Stimulated activated CD4-positive, alpha-beta T cell treated with anti-CD3 and anti-CD28 coated beads, Interleukin-4, amount 100 ng/mL, for 4 hours (primary cell): ENCODE data around the gene C11orf86.
A peak's percentile ranks its signal among the peaks of the same experiment; 100 is the strongest.
"Not testable (repeated sequence)": the region's sequence is repeated elsewhere in the genome, so short reads cannot be mapped to it uniquely, and the experiment has no call there.

Experiments used
- DNase-seq, 2 experiments: peaks; one replicate each; pipeline ENCODE4 v3.0.0-alpha.2; 2020

The C11orf86 gene

DNA sequence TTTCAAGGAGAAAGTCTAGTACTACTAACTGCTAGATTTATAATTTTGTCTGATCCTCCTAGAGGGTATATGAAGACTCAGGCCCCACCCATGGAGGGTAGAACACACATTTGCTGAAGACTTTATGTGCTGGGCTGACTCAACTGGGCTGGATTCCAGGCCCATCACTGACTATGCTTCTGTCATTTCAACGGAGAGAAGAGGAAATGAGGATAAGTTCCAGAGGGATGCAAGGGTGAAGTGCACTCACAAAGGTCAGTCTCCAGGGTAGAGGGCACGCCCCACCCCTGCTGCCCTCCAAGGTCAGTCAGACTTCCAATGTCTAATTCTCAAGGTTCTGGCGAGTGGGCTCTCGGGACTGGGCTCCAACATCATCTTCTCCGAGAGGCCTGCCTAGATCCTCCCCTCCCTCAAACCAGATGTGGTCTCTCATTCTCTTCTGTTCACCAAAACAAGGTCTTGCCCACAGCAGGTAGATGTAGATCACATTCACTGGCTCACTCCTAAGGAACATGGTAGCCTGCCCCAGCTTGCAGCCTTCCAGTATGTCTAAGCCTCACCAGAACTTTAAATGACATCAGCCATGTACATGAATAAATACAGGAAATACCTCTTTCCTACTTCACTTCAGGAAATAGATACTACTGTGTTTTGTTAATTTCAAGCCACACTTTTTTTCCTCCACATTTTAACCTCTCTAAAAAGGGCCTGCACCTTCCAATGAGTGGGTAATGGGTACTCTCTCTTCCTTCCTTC is 7.3 kb upstream of the C11orf86 start:
- no peak for DNase-seq

DNA sequence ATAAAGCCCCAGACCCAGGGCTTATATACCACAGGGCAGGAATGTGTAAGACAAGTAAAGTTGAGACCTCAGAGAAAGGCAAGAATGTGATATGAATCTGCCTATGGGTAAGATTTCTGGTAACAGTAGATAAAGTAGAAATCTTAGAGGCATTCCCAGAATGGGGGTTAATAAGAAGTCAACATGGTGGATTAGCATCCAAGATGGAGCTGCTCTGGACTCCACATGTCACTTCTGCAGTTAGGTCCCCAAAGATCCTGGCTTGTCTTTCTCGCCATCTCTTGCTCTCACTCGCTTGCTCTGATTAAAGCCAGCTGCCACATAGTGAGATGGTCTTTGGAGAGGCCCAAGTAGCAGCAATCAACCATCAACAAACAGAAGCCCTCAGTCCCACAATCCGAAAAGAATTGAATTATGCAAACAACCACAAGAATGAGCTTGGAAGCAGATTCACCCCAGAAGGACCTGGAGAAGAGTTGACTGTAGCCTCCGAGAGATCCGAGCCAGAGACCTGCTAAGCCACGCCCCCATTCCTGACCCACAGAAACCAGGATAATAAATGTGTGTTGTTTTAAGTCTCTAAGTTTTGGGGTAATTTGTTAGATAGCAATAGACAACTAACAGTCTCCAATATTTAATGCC is 5.4 kb upstream of the C11orf86 start:
- no peak for DNase-seq

DNA sequence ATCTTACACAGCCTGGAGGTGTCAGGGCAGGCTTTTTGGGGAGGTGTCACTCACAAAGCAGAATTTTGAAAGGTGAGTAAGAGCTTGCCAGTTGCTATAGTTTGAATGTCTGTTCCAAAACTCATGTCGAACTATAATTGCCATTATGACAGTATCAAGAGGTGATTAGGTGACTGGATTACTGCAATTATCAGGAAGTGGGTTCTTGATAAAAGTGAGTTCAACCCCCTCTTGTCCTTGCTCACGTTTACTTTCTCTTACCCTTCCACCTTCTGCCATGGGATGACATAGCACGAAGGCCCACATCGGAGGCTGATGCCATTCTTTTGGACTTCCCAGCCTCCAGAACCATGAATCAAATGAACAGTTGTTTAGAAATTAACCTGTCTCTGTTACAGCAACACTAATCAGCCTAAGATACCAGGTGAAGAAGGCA is 4.7 kb upstream of the C11orf86 start:
- DNase-seq = no peak

DNA sequence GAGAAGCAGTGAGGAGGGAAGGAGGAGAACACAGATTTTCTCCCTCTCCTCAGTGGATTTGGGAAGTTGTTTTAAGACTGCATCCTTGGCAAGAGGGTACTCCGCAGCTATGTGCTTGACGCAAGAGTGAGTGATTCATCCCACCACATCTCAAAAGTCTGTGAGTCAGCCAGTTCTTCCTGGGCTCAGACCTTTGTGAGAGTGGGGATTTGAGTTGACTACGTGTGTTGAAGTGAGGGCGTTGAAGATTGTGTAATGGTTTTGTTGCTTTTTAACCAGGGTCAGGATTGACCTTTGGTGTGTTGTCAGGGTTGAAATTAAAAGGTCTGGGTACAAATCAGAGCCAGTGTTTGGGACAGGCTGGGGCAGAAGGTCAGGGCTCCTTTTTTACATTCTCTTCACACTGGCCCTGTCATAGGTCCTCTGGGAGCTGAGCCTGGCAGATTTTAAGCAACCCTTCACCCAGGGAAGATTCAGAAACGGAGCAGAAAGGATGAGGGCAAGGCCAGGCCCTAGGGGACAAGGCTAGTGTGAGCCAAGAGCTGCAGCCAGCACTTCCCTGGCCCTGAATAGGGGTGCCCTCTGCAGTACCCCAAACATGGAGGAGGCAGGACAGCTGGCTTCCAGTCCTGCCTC is 4.2 kb upstream of the C11orf86 start:
- no peak for DNase-seq

DNA sequence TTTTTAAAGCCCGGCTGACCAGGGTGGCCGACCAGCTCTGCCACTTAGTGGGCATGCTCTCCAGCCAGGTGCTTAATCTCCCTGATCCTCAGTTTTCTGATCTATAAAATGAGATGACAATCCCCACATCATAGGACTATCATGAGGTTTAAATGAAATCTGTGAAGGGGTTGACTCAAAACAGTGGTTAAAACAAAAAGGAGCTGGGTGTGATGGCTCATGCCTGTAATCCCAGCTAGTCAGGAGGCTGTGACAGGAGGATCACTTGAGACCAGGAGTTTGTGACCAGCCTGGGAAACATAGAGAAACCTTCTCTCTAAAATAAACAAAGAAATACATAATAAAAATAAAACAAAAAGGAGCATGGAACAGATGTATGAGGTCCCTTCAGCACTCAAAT is 3.6 kb upstream of the C11orf86 start:
- DNase-seq = no peak

DNA sequence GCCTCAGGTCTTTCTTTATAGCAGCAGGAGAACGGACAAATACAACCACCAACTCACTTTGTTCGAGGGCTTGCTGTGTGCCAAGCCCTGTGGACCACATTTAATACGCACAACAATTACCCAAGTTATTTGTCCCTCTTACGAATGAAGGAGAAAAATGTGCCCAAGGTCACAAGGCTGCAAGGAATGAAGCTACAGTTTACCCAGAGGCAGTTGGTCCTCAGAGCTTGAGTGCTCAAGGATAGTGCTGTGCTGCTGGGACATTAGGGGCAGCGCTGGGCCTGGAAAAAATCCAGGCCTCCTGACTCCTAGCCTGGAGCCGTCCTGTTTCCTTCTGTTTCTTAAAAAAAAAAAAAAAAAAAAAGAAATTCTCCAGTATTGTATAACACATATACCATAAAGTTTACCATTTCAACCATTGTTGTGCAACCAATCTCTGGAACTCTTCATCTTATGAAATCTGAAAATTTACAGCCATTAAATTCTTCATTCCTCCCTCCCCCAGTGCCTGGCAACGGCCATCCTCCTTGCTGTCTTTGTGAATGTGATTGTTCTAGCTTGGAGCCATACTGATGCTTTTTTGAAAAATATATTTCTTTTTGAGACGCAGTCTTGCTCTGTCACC is 1.0 kb upstream of the C11orf86 start:
- no peak for DNase-seq

DNA sequence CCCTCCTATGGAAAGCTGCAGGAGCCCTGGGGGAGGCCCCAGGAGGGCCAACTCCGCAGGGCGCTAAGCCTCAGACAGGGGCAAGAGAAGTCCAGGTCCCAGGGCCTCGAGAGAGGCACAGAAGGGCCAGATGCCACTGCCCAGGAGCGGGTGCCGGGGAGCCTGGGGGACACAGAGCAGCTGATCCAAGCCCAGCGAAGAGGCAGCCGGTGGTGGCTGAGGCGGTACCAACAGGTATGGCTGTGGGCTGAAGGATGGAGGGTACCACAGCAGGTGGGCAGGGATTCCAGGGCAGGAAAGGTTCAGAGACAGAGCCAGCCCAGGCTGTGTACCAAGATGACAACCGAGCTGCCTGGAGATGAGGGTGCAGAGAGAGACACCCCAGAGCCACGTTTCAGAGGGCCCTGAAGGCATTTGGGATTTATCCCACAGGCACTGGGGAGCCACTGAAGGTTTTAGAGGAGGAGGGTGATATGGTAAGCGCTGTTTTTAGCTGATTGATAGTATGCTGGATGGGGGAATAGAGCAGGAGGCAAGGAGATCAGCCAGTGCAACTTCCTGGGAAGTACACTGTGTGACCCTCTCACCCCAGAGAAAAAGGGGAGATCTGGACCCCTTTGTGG is 412 bp downstream of the C11orf86 start:
- DNase-seq = no peak

DNA sequence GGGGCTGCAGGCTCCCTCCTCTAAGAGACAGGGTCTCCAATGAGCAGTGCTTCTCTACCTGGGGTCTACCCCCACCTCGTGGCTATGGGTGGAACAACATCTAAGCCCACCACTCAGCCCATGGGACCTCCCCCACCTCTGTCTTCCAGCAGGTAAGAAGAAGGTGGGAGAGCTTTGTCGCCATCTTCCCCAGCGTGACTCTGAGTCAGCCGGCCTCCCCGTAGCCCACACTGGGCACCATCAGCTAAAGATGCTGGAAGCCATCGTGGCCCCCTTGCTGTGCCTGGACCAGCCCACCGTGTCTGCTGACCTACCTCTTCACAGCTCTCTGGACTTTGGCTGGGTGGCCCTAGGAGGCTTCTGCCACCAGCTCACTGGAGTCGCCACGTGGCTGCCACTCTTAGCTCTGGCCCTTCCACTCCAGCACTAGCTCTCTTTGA is 944 bp downstream of the C11orf86 start:
- peak; percentile 11 to 27 for DNase-seq

DNA sequence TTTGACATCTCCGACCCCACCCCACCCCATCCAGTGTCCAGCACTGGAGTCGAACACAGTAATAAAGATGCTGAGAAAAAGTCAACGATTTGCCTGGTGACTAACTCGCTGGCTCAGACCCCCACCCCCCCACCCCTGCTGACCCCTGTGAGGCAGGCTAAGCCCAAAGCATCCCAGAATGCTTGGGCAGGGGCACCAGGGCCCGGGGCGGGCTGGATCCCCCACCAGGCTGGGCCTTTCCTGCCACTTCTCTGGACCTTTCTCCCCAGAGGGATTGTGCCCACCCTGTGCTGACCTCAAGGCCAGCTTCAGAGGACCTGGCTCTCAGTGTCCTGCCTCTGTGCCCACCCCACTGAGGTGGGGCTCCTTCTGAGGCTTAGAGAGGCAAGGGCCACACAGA is 1.8 kb downstream of the C11orf86 start:
- DNase-seq = no peak

DNA sequence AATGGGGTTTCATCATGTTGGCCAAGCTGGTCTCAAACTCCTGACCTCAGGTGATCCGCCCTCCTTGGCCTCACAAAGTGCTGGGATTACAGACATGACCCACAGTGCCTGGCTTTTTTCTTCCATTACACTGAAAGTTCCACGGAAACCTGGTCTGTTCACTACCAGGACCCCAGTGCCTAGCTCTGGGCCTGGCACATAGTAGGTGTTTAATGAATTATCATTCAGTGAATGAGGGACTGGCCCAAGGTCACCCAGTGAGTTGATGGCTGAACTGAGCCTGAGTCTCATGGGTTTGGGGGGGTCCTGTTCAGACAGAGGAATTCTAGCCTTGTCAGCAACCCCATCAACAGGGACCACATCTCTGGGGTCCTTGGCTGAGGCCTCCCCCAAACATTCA is 3.1 kb downstream of the C11orf86 start:
- no peak for DNase-seq

DNA sequence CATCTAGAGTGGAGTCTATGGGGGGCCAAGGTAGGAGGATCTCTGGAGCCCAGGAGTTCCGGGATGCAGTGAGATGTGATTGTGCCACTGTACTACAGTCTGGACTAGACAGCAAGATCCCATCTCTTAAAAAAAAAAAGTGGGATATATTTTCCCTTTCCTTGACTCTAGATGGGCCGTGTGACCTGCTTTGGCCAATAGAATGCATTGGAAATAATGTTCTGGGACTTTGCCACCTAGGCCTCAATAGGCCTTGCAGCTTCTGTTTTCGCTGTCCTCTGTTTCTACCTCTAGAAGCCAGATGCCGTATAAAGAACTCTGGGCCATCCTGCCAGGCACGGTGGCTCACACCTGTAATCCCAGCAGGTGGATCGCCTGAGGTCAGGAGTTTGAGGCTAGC is 3.6 kb downstream of the C11orf86 start:
- DNase-seq = no peak

DNA sequence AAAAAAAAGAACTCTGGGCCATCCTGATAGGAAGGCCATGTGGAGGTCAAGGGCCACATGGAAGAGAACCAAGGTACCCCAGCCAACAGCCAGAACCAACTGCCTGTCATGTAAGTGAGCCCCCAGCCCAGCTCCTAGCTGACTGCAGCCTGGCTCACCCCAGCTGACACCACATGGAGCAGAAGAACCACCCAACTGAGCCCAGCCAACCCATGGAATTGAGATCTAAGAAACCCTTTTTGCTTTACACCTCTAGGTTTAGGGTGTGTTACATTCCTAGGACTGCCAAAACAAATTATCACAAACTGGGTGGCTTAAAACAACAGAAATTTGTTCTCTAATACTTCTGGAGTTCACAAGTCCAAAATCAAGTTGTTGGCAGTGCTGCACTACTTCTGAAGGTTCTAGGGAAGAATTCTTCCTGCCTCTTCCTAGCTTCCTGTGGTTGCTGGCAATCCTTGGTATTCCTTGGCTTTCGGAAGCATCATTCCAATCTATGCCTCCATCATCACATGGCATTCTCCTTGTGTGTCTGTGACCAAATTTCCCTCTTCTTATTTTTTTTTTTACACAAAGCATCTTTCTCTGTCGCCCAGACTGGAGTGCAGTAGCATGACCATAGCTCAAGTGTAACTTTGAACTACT is 4.4 kb downstream of the C11orf86 start:
- no peak for DNase-seq

DNA sequence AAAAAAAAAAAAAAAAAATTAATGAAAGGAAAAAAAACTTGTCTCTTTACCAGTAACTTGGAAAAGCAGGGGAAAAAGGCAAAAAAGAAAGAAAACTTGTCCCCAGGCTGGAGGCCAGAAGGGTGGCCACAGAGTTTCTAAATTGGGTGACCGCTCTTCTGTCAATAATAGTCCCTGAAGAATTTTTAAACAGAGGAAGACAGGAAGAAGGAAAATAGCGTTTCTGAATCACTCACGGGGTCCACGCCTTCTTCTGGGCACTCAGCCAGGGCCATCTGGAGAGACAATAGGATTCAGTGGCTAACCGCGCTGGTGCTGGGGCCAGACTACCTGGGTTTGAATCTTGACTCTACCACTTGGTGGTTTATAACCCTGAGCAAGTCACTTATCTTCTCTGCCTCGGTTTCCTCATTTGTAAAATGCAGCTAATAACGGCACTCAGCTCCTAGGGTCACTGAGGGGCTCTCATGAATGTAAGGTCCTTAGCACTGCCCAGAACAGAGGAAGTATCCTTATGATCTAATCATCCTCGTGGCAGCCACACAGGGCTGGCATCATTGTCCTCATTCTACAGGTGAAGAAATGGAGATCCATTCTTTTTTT is 7.0 kb downstream of the C11orf86 start:
- DNase-seq = no peak

DNA sequence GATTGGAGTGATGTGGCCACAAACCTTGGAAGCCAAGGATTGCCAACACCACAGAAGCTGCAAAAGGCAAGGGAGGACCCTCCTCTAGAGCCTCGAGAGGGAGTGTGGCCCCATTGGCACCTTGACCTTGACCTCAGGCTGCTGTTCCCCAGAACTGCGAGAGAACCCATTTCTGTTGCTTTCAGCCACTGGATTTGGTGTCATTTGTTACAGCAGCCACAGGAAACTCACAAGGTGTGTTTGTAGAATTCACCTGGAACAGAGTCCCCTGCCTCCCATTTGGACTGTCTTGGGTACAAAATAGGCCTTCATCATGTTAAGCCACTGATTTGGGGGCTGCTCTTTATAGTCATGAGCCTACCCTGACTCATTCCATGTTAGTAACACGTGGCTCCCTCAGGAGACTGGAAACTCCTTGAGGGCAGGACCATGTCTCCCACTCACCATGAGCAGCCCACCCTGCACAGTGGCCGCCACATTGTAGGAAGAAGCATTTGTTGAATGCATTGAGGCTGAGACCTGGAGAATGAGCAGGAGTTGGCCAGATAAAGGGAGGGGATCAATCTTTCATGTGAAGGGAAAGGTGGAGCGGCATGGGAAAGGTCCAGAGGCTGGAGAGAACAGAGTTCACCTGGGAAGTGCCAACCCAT is 8.3 kb downstream of the C11orf86 start:
- no peak for DNase-seq

DNA sequence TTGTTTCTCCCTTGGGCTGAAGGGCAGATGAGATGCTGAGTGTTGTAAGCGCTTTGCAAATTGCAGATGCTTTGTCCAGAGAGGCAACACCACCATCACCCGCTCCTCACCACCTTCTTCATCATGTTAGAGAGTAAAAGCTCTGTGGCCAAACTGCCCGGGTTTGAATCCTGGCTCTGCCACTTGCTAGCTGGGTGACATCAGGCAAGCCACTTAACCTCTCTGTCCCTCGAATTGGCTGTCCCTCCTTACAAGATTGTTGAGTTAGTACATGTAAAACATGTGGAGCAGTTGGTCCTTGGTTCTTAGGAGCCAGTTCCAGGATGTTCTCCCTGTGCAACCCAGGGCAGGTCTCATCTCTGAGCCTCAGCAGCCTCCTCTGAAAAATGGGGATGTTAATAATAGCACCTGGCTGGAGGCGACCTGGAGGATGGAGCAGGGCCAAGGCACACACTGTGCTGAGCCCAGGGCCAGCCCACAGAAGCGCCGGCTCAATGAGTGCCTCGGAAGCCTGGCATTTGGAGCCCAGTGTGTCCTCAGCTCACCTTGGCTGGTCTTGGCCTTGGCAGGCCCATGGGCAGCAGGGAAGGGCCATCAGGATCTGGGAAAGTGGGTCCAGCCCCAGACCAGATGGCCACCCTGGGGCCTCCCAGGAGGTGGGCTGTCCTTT is 10.5 kb downstream of the C11orf86 start:
- no peak for DNase-seq

DNA sequence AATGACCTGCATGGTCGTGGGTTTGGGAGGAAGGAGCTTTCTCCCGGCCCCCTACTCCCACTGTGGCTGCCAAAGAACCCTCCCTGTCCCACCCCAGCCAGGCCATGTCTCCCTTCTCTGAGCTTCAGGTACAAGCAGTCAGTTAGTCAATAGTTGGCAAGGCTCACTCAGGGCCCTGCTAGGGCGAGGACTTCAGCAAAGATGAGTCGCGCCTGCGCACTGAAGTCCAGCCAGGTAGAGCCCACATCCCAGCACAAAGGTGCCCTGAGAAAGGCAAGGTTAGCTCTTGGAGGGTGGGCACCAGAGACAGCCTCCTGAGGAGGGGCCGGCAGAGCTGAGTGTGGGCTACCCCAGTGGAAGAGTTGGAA is 11.1 kb downstream of the C11orf86 start:
- no peak for DNase-seq

DNA sequence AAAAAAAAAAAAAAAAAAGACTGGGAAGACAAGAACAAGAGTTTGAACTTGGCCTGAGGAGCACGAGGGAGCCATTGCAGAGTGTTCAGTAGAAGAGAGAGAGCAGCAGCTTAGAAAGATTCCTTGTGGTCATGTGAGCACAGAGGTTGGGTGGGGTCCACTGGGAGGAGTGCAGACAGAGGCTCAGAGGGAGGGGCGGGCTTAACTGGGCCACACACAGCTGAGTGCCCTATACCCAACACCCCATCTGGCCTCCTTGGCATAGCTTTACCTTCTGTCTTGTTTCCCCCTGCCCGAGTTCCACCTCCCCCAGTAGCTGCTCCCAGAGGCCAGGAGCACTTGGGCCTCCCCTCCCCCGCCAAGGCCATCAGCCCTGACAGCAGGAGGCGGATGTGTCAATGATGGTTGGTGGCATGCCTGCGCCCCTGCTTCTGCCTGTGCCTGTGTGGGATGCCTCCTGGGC is 12.1 kb downstream of the C11orf86 start:
- no peak for DNase-seq

DNA sequence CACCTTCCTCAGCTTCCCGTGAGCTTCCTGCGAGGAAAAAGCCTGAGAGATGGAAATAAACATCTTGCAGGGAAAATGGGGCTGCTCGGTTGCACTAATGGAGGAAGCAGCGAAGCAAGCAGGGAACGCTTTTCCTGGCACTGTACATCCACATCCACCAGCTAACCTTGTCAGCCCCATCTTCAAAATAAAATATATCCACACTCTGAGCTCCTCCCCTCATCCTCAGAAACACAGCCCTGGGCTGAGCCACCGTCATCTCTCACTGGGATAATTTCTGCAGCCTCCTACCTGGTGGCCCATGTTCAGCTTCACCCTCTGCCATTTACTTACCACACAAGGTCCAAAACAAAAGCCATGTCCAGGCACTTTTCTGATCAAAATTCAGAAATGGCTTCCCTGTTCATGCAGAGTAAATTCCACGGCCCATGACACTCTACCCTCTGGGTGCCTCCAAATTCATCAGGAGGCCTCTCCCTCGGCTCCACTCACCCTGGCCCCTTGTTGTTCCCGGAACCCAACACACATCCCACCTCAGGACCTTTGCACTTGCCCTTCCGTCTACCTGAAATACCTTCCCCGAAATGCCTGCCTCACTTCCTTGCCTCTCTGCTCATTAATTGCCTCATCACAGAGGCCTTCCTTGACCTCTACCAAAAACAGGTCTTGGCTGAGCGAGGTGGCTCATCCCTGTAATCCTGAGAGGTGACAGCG is 13.0 kb downstream of the C11orf86 start:
- DNase-seq = no peak

DNA sequence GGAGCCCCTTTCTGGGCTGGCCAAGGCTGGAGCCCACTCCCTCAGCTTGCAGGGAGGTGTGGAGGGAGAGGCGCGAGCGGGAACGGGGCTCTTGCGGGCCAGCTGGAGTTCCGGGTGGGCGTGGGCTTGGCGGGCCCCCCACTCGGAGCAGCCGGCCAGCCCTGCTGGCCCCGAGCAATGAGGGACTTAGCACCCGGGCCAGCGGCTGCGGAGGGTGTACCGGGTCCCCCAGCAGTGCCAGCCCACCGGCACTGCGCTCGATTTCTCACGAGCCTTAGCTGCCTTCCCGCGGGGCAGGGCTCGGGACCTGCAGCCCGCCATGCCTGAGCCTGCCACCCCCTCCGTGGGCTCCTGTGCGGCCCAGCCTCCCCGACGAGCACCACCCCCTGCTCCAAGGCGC is 13.6 kb downstream of the C11orf86 start:
- not testable (repeated sequence) for DNase-seq

DNA sequence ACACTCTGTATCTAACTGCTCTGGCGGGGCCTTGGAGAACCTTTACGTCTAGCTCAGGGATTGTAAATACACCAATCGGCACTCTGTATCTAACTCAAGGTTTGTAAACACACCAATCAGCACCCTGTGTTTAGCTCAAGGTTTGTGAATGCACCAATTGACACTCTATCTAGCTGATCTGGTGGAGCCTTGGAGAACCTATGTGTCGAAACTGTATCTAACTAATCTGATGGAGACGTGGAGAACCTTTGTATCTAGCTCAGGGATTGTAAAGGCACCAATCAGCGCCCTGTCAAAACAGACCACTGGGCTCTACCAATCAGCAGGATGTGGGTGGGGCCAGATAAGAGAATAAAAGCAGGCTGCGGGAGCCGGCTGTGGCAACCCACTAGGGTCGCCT is 14.3 kb downstream of the C11orf86 start:
- DNase-seq = not testable (repeated sequence)
